ENCODE data around the gene CASQ2.
A peak's percentile ranks its signal among the peaks of the same experiment; 100 is the strongest.

CASQ2 gene

GRCh38 chr1:115713906-115714305, 54.6 kb downstream of the CASQ2 start:
- Histone ChIP-seq H3K27me3 (no peaks in the 10 kb centered on the region; the same call in 1 of the 2 replicates), H3K9me3 (no peaks in the 10 kb centered on the region), H3K4me1 (peaks cover 6% of the 10 kb centered on the region), H3K4me3 (ENCODE audit: low read depth, low read length) (no peak overlapping the region), H3K36me3 (no peaks in the 10 kb centered on the region)
- TF ChIP-seq CTCF (IDR thresholded peaks at IDR 0.05; ENCODE audit: low read depth, low read length) = no peak
- DNase-seq = no peak

DNA sequence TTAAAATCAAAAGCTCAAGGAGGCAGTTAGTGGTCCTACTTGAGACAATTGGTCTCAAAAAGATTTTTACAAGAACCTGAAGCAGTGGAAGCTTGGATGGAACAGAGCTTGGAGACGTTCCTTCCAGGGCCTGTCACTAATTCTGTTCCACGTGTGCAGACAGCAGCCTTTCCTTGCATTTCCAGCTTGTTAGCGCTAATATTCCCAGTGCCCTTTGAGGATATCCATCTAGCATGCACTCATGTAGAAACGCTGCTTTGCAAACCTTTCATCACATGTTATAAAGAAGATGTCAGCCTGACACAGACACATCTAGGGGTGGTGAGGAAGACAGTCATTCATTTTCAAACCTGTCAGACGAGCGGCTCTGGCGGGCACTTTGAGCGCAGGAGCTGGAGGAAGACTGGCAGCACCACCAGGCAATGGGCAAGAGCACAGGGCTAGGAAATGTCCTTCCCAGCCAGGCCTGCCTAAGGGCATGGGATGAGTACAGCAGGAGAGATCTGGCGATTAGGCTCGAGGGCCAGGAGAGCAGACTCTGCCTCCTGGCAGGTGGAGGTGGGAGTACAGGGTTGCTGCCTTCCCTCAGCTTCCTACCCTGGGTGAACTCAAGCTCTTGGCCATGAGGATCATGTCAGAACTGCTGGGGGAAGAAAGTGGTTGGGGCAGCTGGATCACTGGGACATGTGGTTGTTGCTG, 55.5 kb downstream of the CASQ2 start:
- Histone ChIP-seq H3K4me3 (ENCODE audit: low read depth, low read length) (no peak overlapping the region), H3K4me1 (no peaks in the 10 kb centered on the region), H3K9me3 (no peaks in the 10 kb centered on the region), H3K27me3 (no peaks in the 10 kb centered on the region; the same call in 1 of the 2 replicates), H3K36me3 (no peaks in the 10 kb centered on the region)
- DNase-seq = peak; percentile 33
- no peak for TF ChIP-seq CTCF (IDR thresholded peaks at IDR 0.05; ENCODE audit: low read depth, low read length)

- TF ChIP-seq CTCF (IDR thresholded peaks at IDR 0.05; ENCODE audit: low read depth, low read length) = no peak
- Histone ChIP-seq H3K4me3 (ENCODE audit: low read depth, low read length) (no peak overlapping the region), H3K36me3 (no peaks in the 10 kb centered on the region), H3K4me1 (no peaks in the 10 kb centered on the region), H3K9me3 (no peaks in the 10 kb centered on the region), H3K27me3 (no peaks in the 10 kb centered on the region; the same call in 1 of the 2 replicates)
- no peak for DNase-seq
These were observed 57.5 kb downstream of the CASQ2 start for GRCh38 chr1:115710859-115711624.

DNA sequence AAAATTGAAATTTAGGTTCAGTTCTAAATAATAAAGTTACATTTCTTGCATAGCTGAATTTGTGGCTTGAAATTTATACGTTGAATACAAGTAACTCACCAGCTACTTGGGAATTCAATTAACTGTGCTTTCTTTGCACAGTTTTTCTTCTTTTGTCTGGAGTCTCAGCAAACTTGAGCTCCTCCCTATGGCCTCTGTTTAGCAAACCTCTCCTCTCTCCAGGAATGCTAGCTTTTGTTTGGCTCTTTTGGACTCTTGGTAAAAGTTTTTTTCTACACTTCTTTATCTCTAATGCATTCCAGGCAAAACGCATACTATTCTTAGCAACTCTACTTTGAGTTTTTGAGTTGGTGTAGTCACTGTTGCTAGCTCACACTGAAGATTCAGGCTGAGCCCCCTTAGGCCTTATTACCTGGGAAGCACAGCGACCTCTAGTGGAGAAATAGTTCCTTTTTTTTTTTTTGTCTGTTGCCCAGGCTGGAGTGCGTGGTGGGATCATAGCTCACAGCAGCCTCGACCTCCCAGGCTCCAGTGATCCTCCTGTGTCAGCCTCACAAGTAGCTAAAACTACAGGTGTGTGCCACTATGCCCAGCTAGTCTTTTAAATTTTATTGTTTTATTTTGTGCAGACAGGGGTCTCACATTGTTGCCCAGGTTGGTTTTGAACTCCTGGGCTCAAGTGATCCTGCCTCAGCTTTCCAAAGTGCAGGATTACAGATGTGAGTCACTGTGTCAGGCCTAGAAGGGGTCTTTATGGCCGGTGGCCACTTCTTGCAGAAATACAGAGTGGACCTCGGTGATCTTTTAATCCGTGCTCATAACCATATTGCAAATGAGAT, 61.7 kb downstream of the CASQ2 start:
- H3K27me3 ChIP-seq = no peaks in the 10 kb centered on the region; the same call in 1 of the 2 replicates
- H3K36me3 ChIP-seq = no peaks in the 10 kb centered on the region
- H3K4me3 ChIP-seq (ENCODE audit: low read depth, low read length) = no peak overlapping the region
- H3K4me1 ChIP-seq = no peaks in the 10 kb centered on the region
- H3K9me3 ChIP-seq = no peaks in the 10 kb centered on the region
- no peak for DNase-seq
- peak; percentile 68 for TF ChIP-seq CTCF (IDR thresholded peaks at IDR 0.05; ENCODE audit: low read depth, low read length)

GRCh38 chr1:115705963-115706362, 62.6 kb downstream of the CASQ2 start:
- Histone ChIP-seq H3K27me3 (no peaks in the 10 kb centered on the region; the same call in 1 of the 2 replicates), H3K4me1 (no peaks in the 10 kb centered on the region), H3K4me3 (ENCODE audit: low read depth, low read length) (no peak overlapping the region), H3K36me3 (no peaks in the 10 kb centered on the region), H3K9me3 (no peaks in the 10 kb centered on the region)
- DNase-seq = no peak
- TF ChIP-seq CTCF (IDR thresholded peaks at IDR 0.05; ENCODE audit: low read depth, low read length) = no peak
